ENCODE data around the gene C1orf122.
A peak's percentile ranks its signal among the peaks of the same experiment; 100 is the strongest.

- peak; percentile 77 for TF ChIP-seq CTCF (IDR thresholded peaks at IDR 0.05; ENCODE audit: low read depth, low read length, missing input control)
- TF ChIP-seq ATF3 (IDR thresholded peaks at IDR 0.05) = no peak
- no peak for TF ChIP-seq REST (IDR thresholded peaks at IDR 0.05)
- no peak for TF ChIP-seq YY1 (IDR thresholded peaks at IDR 0.05)
- peak; percentile 14 to 26 for TF ChIP-seq GABPA (IDR thresholded peaks at IDR 0.05 in 1 of 2, conservative IDR thresholded peaks at IDR 0.05 in 1 of 2)
- TF ChIP-seq, protein P1, sequence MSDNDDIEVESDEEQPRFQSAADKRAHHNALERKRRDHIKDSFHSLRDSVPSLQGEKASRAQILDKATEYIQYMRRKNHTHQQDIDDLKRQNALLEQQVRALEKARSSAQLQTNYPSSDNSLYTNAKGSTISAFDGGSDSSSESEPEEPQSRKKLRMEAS (IDR thresholded peaks at IDR 0.05) = no peak
- TF ChIP-seq RAD21 (IDR thresholded peaks at IDR 0.05) = peak; percentile 50 to 75
- no peak for TF ChIP-seq FOXA1 (IDR thresholded peaks at IDR 0.05)
- peak in 1 of 2 donors; percentile 10 for TF ChIP-seq HNF4A (conservative IDR thresholded peaks at IDR 0.05)
- peak; percentile 12 for TF ChIP-seq SP1 (IDR thresholded peaks at IDR 0.05)
- TF ChIP-seq HNF4G (IDR thresholded peaks at IDR 0.05) = no peak
- no peak for TF ChIP-seq TAF1 (conservative IDR thresholded peaks at IDR 0.05)
Observed at GRCh38 chr1:37811027-37811655, 3.6 kb downstream of the C1orf122 start.
